Small intestine (tissue), 7 donors: ENCODE data around the gene TXNL4A. TPM values are rescaled to one million over a fixed set of nuclear protein-coding genes. Genes with fewer than 3 reads are reported as not detected.
A peak's percentile ranks its signal among the peaks of the same experiment; 100 is the strongest.

Experiments used
- DNase-seq, 2 donors: peaks; one replicate each; pipeline versions ENCODE4 v3.0.0 to v3.0.0-alpha.2; 2013
- FAIRE-seq: peaks from 2 replicates; lab custom pipeline; 2012; peaks lifted over from hg19 to GRCh38; lab: Jason Lieb, UNC
- H3K27ac ChIP-seq, 3 donors: one replicate each; pipeline ENCODE4 v1.5.1; 2013; ENCODE audit warnings: low read length in 2 of 3, mild to moderate bottlenecking in 2 of 3, control low read depth in 1 of 3, inconsistent platforms in 1 of 3, low read depth in 1 of 3, moderate library complexity in 1 of 3
- H3K27me3 ChIP-seq, 3 donors: one replicate each; pipeline ENCODE4 v1.6.1; 2013; ENCODE audit warnings: low read length in 3 of 3, inconsistent platforms in 1 of 3; ENCODE audit not compliant: control insufficient read depth in 3 of 3, insufficient read depth in 3 of 3
- H3K36me3 ChIP-seq, 3 donors: one replicate each; pipeline ENCODE4 v1.6.1; 2013; ENCODE audit warnings: low read length in 3 of 3, inconsistent platforms in 1 of 3, low read depth in 1 of 3, mild to moderate bottlenecking in 1 of 3, moderate library complexity in 1 of 3; ENCODE audit not compliant: control insufficient read depth in 3 of 3, insufficient read depth in 2 of 3
- H3K4me1 ChIP-seq, 3 donors: one replicate each; pipeline ENCODE4 v1.6.1; 2013; ENCODE audit warnings: low read length in 2 of 3, inconsistent platforms in 1 of 3, low read depth in 1 of 3, mild to moderate bottlenecking in 1 of 3, moderate library complexity in 1 of 3; ENCODE audit not compliant: control insufficient read depth in 3 of 3, insufficient read depth in 2 of 3
- H3K4me3 ChIP-seq, 3 donors: one replicate each; pipeline ENCODE4 v1.5.1; 2013; ENCODE audit warnings: low read length in 3 of 3, control low read depth in 1 of 3, inconsistent platforms in 1 of 3, low read depth in 1 of 3, mild to moderate bottlenecking in 1 of 3, moderate library complexity in 1 of 3
- H3K9me3 ChIP-seq, 2 donors: one replicate each; pipeline ENCODE4 v1.6.1; 2013; ENCODE audit warnings: low read depth in 1 of 2, low read length in 1 of 2; ENCODE audit not compliant: control insufficient read depth in 2 of 2, insufficient read depth in 1 of 2
- WGBS, 3 donors: extraction: QIAGEN DNeasy Blood & Tissue Kit; methylation state at CpG; one replicate each; pipeline ENCODE4 v1.1.7; 2013; 5-methylcytosine and 5-hydroxymethylcytosine counted together
- polyA plus RNA-seq, 4 donors: library from polyadenylated mRNA; stranded (reverse) in 3 of 4; unstranded in 1 of 4; fragments of 200-250 nt in 3 of 4; fragments of 120-200 nt in 1 of 4; gene quantifications; one replicate each; pipeline versions ENCODE4 v1.2.1 to v1.2.3, GENCODE V29; 2013
- donor health status: healthy with polysubstance abuse.
- donor health status: control.
- donor health status: control.
- donor health status: Bipolar disorder and iron deficiency.
- donor health status: healthy.

The TXNL4A gene
- polyA plus RNA-seq, 4 donors: 73.4 to 74.5 (median 74.0) TPM

GRCh38 chr18:79975985-79976680, 12.2 kb downstream of the TXNL4A start:
- H3K36me3 ChIP-seq: peaks cover 0 to 56% (median 3%) of the 10 kb centered on the region in 3 donors
- FAIRE-seq: no peak
- peak in 1 of 2 donors; percentile 15 for DNase-seq
- H3K9me3 ChIP-seq: no peaks in the 10 kb centered on the region
- no peaks in the 10 kb centered on the region for H3K4me1 ChIP-seq
- H3K27me3 ChIP-seq: no peaks in the 10 kb centered on the region
- no peak overlapping the region for H3K27ac ChIP-seq
- H3K4me3 ChIP-seq: no peak overlapping the region
- 56 to 82% (median 63%) methylated on average over 14 of the region's 14 CpGs for WGBS, 3 donors

- WGBS, 3 donors: 82 to 86% (median 83%) methylated on average over 4 of the region's 4 CpGs
- DNase-seq: no peak
- H3K4me3 ChIP-seq: no peak overlapping the region
- no peak overlapping the region for H3K27ac ChIP-seq
- FAIRE-seq: no peak
- H3K36me3 ChIP-seq: peaks cover 0 to 58% (median 3%) of the 10 kb centered on the region in 3 donors
- no peaks in the 10 kb centered on the region for H3K4me1 ChIP-seq
- H3K9me3 ChIP-seq: no peaks in the 10 kb centered on the region
- no peaks in the 10 kb centered on the region for H3K27me3 ChIP-seq
Observed at GRCh38 chr18:79975043-79975442, 13.3 kb downstream of the TXNL4A start.

DNA sequence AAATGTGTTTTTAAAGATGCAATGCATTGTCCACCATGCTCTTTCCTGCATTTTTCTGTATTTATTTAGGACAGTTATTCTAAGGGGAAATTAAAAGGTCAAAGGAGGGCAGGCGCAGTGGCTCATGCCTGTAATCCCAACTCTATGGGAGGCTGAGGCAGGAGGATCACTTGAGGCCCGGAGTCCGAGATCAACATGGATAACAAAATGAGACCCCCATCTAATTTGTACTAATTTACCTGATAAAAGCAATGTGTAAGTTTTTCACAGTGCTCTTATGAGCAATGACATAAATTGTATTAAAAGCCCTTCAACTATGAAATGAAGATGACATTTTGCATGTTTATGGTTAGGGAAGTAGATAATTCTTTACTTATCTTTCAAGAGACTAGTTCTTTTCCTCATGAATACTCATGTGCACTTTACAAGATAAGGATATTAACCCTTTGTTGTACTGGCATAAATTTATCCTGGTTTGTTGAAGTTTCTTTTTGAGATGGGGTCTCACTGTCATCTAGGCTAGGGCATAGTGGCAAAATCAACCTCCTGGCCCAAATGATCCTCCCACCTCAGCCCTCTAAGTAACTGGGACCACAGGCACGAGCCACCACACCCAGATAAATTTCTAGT, 14.2 kb downstream of the TXNL4A start:
- FAIRE-seq (no peak), DNase-seq (no peak)
- Histone ChIP-seq H3K4me3 (no peak overlapping the region), H3K36me3 (peaks cover 0 to 59% (median 5%) of the 10 kb centered on the region in 3 donors), H3K27me3 (no peaks in the 10 kb centered on the region), H3K9me3 (no peaks in the 10 kb centered on the region), H3K4me1 (no peaks in the 10 kb centered on the region), H3K27ac (no peak overlapping the region)
- WGBS, 3 donors: 94 to 98% (median 96%) methylated on average over 4 of the region's 4 CpGs

DNA sequence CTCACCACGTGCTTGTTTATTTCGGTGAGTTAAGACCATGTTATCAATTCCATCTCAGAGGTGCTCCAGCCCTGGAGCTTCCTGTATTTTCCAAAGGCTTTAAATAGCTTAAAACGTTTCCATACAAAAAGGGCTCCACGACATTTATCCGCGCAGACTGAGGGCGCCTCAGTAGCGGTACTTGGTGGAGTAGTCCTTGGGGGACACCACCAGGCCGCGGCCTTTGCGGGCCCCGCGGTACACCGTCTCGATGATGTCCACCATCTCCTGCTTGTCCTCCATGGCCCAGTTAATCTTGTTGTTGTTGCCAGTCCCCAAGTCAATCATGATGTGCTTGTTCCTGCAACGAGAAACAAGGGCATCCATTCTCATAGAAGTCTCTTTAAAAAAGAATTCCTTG, 14.8 kb downstream of the TXNL4A start:
- Histone ChIP-seq H3K9me3 (no peaks in the 10 kb centered on the region), H3K4me3 (no peak overlapping the region), H3K36me3 (peaks cover 0 to 57% (median 5%) of the 10 kb centered on the region in 3 donors), H3K4me1 (no peaks in the 10 kb centered on the region), H3K27ac (no peak overlapping the region), H3K27me3 (no peaks in the 10 kb centered on the region)
- FAIRE-seq: no peak
- WGBS, 3 donors: 93 to 95% (median 93%) methylated on average over 16 of the region's 16 CpGs
- DNase-seq: no peak

GRCh38 chr18:79972720-79973119, 15.6 kb downstream of the TXNL4A start:
- Histone ChIP-seq H3K9me3 (no peaks in the 10 kb centered on the region), H3K27me3 (no peaks in the 10 kb centered on the region), H3K36me3 (peaks cover 0 to 63% (median 5%) of the 10 kb centered on the region in 3 donors), H3K27ac (no peak overlapping the region), H3K4me3 (no peak overlapping the region), H3K4me1 (no peaks in the 10 kb centered on the region)
- no peak for DNase-seq
- 82 to 88% (median 85%) methylated on average over 3 of the region's 3 CpGs for WGBS, 3 donors
- FAIRE-seq: no peak

DNA sequence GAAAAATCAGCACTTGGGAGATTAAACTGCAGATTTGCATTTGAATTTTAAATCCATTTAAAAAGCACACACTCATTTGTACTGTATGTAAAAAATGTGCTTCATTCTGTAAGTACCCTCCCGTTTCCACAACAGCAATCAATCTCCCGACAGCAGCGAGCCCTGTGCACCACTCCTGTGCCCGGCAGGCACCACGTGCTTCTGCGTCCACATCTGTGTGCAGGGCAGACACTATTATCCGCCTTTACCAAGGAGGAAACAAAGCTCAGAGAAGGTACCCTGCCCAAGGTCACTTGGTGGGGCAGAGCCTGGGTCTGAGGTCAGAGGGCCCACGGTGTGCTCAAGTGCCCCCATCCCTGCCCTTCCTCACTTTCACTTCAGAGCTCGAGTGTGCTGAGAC, 16.4 kb downstream of the TXNL4A start:
- WGBS, 3 donors: 90 to 94% (median 91%) methylated on average over 9 of the region's 9 CpGs
- H3K27ac ChIP-seq: no peak overlapping the region
- H3K36me3 ChIP-seq: peaks cover 0 to 68% (median 5%) of the 10 kb centered on the region in 3 donors

DNA sequence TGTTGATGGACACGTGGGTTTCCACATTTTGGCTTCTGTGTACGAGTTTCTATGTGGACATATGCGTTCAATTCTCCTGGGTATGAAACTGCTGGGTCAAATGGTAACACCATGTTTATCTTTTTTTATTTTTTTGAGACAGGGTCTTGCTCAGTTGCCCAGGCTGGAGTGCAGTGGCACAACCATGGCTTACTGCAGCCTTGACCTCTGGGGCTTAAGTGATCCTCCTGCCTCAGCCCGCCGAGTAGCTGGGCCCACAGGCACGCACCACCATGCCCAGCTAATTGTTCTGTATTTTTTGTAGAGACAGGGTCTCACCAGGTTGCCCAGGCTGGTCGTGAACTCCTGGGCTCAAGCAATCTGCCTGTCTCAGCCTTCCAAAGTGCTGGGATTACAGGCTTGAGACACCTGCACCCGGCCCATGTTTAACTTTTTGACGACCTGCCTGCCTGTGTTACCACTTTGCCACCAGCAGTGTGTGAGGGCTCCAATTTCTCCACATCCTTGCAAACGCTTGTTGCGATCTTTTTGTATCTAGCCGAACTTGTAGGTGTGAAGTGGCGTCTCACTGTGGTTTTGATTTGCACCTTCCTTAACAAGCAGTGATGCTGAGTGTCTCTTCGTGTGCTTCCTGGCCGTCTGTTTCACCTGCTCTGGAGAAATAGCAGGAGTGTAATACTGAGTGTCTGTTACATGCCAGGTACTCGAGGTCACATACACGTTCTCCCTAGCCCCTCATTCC, 17.0 kb downstream of the TXNL4A start:
- H3K36me3 ChIP-seq: peaks cover 0 to 68% (median 5%) of the 10 kb centered on the region in 3 donors
- H3K27me3 ChIP-seq: no peaks in the 10 kb centered on the region
- H3K4me3 ChIP-seq: no peak overlapping the region
- no peaks in the 10 kb centered on the region for H3K9me3 ChIP-seq
- DNase-seq: no peak
- 89 to 90% (median 90%) methylated on average over 17 of the region's 17 CpGs for WGBS, 3 donors
- H3K27ac ChIP-seq: no peak overlapping the region
- H3K4me1 ChIP-seq: no peaks in the 10 kb centered on the region
- FAIRE-seq: no peak

More for the DNA sequence above, 16.4 kb downstream of the TXNL4A start:
- FAIRE-seq: no peak
- H3K4me1 ChIP-seq: no peaks in the 10 kb centered on the region
- no peak overlapping the region for H3K4me3 ChIP-seq
- no peaks in the 10 kb centered on the region for H3K27me3 ChIP-seq
- no peak for DNase-seq
- no peaks in the 10 kb centered on the region for H3K9me3 ChIP-seq

- Histone ChIP-seq H3K9me3 (no peaks in the 10 kb centered on the region), H3K27ac (no peak overlapping the region), H3K36me3 (peaks cover 0 to 63% (median 5%) of the 10 kb centered on the region in 3 donors), H3K4me3 (no peak overlapping the region), H3K4me1 (peaks cover 0 to under 1% (median 0%) of the 10 kb centered on the region in 3 donors), H3K27me3 (no peaks in the 10 kb centered on the region)
- 86 to 88% (median 86%) methylated on average over 12 of the region's 12 CpGs for WGBS, 3 donors
- DNase-seq: no peak
- no peak for FAIRE-seq
Observed at GRCh38 chr18:79970419-79971133, 17.8 kb downstream of the TXNL4A start.
